Activated naive CD4-positive, alpha-beta T cell treated with anti-CD3 and anti-CD28 coated beads, Interleukin-2, amount 10 ng/mL, durations not matched to agents 5 hours and 36 hours (primary cell): ENCODE results near the gene RLN3. TPM values are rescaled to one million over a fixed set of nuclear protein-coding genes. Genes with fewer than 3 reads are reported as not detected.

Source experiments
- total RNA-seq, 2 experiments: library from RNA; stranded (reverse); gene quantifications; one replicate each; pipeline ENCODE4 v1.2.3, GENCODE V29; 2021

Gene RLN3, protein sequence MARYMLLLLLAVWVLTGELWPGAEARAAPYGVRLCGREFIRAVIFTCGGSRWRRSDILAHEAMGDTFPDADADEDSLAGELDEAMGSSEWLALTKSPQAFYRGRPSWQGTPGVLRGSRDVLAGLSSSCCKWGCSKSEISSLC
- not detected for total RNA-seq

DNA sequence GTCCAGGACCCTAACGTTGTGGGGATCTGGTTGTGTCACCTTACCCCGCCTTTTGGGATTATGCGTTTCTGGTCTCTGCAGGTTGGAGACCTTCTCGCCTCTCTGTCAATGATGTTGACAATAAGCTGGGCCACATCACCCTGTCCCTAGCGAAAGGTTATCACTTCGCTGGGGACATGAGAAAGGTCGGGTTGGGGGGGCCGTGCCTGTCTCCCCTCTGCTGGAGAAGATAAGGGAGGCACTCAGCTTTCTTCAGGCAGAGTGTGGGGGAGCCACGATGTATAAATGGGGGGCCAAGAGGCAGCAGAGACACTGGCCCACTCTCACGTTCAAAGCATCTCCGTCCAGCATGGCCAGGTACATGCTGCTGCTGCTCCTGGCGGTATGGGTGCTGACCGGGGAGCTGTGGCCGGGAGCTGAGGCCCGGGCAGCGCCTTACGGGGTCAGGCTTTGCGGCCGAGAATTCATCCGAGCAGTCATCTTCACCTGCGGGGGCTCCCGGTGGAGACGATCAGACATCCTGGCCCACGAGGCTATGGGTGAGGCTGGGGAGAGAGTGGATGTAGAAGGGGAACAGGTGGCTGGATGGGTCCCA, at the start of gene RLN3:
TSS of gene RLN3 (plus strand) at position 293 of the 595 bp plus-strand sequence. CDS start at position 350, 57 bp downstream.

DNA sequence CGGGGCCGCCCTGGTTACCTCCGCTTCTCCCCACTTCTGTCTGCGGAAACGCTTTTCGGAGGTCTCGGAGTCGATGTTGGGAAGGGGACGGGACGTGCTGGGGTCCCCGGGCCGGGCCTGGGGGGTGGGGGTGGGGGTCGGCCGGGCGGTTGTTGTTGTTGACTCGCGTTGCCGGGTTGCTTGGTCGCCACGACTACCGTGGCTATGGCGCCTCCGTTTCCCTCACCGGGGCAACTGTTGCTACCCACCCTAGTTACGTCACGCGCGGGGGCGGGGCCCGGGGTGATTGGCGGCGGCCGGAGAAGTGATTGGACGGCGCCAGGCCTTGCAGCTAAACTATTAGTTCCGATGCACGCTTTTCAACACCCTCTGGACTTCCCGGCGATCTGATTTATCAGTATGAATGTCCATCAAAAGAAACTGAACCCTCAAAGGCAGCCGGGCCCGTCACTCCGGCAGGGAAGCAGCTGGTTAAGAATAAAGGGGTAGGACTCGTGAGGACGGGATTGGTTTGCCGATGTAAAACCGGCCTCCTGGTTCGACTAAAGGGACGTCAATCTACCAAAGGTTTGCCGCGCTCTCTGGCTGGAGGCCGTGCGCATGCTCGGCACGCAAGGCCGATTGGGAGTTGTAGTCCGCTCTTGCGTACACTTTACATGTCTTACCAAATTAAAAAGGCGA, 21.7 kb upstream of the RLN3 start, which contains the start of gene RFX1:
TSS of gene RFX1 (minus strand) at position 236 of the 681 bp plus-strand sequence. CDS start 12,477 bp downstream, outside the sequence.

DNA sequence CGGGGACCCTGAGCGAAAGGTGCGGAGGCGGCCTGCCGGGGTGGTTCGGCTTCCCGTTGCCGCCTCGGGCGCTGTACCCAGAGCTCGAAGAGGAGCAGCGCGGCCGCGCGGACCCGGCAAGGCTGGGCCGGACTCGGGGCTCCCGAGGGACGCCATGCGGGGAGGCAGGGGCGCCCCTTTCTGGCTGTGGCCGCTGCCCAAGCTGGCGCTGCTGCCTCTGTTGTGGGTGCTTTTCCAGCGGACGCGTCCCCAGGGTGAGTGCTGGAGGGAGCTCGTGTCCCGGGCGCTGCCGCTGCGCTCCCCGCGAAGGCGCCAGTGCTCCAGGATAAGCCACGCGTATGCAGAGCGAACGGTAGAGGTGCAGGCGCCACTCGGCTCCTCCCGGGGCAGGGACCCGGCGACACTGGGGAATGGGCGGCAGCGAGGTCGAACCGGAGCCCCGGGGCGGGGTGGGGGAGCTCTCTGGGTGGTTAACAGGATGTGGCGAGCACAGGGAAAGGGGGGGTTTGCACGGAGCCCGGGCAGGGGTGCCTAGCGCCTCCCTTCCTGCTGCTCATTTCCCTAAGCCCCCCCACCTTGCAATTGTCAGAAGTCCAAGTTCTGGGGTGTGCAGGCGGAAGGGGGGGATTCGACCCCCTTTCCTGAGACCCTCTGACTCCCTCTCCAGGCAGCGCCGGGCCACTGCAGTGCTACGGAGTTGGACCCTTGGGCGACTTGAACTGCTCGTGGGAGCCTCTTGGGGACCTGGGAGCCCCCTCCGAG, 4.0 kb downstream of the RLN3 start, which contains the start of gene IL27RA:
TSS of gene IL27RA (plus strand) at position 44 of the 762 bp plus-strand sequence. CDS start at position 155, 111 bp downstream.

DNA sequence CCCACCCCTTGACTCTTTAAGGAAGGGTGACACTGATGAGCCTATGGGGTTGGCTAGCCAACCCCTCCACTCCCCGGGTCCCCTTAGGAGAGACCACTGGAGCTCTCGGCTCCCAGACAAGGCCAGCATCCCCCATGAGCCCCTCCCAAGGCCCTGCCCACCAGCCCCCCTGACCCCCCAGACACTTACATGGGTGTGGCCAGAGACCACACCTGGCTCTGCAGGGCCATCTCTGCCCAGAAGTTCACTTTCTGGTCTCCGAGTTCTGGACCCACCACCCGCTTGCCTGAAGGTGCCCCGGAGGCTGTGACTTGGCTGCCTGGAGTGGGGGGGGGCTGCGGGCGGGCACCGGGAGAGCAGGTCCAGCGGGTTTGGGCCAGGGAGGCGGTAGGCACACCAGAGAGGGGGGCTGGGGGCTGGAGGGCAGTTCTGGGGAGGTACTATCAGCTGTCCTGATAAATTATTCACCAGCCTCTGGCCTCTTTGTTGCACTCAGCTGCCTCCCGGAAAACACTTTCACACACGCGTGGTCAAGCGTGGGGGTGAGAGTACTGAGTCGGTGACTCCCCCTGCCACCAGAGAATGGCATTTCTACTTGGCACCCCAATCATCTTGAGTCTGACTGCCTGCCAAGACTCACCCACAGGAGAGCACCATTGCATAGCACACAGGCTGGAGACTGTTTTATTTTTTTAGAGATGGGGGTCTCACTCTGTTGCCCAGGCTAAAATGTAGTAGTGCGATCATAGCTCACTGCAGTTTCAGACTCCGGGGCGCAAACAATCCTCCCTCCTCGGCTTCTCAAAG, 34.0 kb downstream of the RLN3 start, which contains the start of gene PALM3:
TSS of gene PALM3 (minus strand) at position 326 of the 807 bp plus-strand sequence. CDS start at position 230, 96 bp downstream.

DNA sequence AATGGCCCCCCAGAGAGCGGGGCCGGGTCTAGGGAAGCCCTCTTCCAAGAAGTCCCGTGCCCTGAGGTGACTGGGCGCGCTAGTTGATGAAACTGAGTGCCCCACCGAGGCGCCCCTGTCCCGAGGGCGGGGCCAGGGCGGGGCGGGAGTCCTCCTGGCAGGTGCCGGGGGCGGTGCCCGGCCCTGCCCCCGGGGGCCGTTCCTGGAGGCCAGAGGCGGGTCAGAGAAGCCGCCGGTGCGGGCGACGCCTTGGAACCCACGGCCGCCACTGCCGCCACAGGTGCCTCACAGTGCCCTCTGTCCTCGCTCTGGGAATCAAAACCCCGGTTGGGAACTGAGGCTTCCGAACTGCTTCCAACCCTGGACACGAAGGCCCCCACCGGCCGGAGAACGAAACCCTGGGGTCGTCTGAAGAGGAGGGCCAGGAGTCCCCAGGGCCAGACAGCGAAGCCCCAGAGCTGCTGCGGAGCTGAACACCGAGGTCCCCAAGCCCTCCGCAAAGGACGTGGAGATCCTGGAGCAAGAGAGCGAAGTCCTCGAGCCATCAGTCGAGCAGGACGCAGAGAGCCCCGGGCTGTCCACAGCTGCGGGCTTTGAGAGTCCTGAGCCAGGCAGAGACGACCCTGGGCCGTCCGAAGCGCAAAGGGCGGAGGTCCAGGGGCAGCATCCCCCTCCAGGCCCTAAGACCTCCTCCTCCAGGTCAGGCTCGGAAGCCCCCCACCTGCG, 44.8 kb downstream of the RLN3 start, which contains the start of gene MISP3:
TSS of gene MISP3 (plus strand) at position 252 of the 726 bp plus-strand sequence. CDS start 524 bp downstream, outside the sequence.

Other genes with a start within 250 kb of the RLN3 start
- 10 to 100 TPM in 1 of 2 experiments, 1 to 10 TPM in 1; 9.8 to 10.6 TPM for gene ZSWIM4, start 232.7 kb upstream of the RLN3 start, total RNA-seq
- gene NANOS3, start 151.0 kb upstream of the RLN3 start, total RNA-seq: under 1 TPM in 1 of 2 experiments, not detected in 1; 0.55 TPM
- 1 to 10 TPM; 5.1 to 5.8 TPM for gene BRME1, start 122.0 kb upstream of the RLN3 start, total RNA-seq
- gene CC2D1A, start 121.9 kb upstream of the RLN3 start, total RNA-seq: 10 to 100 TPM; 27.9 to 31.5 TPM
- under 1 TPM; 0.50 to 0.70 TPM for gene PODNL1, start 89.7 kb upstream of the RLN3 start, total RNA-seq
- gene DCAF15, start 75.6 kb upstream of the RLN3 start, total RNA-seq: 10 to 100 TPM; 66.7 to 69.5 TPM
- 10 to 100 TPM; 15.6 to 16.8 TPM for gene RFX1, start 21.8 kb upstream of the RLN3 start, total RNA-seq
- 10 to 100 TPM; 82.9 to 83.3 TPM for gene IL27RA, start 3.6 kb downstream of the RLN3 start, total RNA-seq
- not detected for gene PALM3, start 33.9 kb downstream of the RLN3 start, total RNA-seq
- gene MISP3, start 44.6 kb downstream of the RLN3 start, total RNA-seq: 1 to 10 TPM; 1.6 to 1.8 TPM
- under 1 TPM in 1 of 2 experiments, not detected in 1; 0.23 TPM for gene C19orf67, start 57.6 kb downstream of the RLN3 start, total RNA-seq
- 10 to 100 TPM; 63.2 to 68.6 TPM for gene SAMD1, start 62.6 kb downstream of the RLN3 start, total RNA-seq
- 10 to 100 TPM; 58.0 to 65.0 TPM for gene PRKACA, start 89.6 kb downstream of the RLN3 start, total RNA-seq
- gene ASF1B, start 108.4 kb downstream of the RLN3 start, total RNA-seq: 10 to 100 TPM; 80.3 to 82.8 TPM
- 10 to 100 TPM; 13.6 to 14.7 TPM for gene ADGRL1, start 178.0 kb downstream of the RLN3 start, total RNA-seq